ENCODE results near the gene SOX6.
"Not testable (repeated sequence)": the region's sequence is repeated elsewhere in the genome, so short reads cannot be mapped to it uniquely, and the experiment has no call there.

The SOX6 gene

GRCh38 chr11:16093889-16094653 lies 262.3 kb downstream of the SOX6 start:
- DNase-seq (ENCODE audit: low spot score): no peak

DNA sequence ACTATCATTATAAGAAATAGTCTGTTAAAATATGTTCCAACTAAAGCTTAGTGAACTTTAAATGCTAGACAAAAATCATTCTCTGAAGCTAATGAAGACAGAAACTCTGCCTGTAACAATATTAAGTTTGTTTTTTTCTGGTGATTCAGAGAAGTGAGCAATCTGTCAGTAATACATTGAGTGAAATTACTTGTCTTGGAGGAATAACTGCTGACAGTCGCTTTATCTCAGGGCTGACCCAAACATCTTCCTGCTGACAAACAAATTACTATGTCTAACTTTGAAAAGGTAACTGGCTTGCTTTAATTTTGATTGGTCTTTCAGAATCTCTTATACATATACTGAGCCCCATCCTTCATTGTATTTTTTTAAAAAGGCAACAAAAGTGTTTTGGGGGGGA lies 264.5 kb downstream of the SOX6 start:
- no peak for DNase-seq (ENCODE audit: low spot score)

- DNase-seq (ENCODE audit: low spot score): no peak
Observed at GRCh38 chr11:16089481-16089880, 266.9 kb downstream of the SOX6 start.

DNA sequence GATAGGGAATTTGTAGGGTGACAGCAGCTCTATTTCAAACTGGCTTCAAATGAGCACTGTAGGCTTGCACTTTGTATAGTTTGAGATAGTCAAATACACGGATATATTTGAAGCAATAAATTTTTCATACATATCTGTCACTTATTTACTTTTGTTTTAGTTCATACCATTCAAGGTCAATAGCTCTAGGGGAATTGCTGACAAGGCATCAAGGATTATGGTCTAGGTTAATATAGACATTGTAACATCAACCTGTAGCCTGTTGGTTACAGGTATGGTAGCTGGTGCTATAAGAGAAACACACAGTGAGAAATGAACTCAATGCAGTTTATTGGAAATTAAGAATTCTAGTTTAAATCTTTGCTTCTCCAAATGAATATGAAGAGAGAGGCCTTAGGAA lies 267.6 kb downstream of the SOX6 start:
- DNase-seq (ENCODE audit: low spot score): no peak

GRCh38 chr11:16087886-16088285 lies 268.5 kb downstream of the SOX6 start:
- DNase-seq (ENCODE audit: low spot score): no peak

GRCh38 chr11:16086229-16086819 lies 270.0 kb downstream of the SOX6 start:
- DNase-seq (ENCODE audit: low spot score): no peak

DNA sequence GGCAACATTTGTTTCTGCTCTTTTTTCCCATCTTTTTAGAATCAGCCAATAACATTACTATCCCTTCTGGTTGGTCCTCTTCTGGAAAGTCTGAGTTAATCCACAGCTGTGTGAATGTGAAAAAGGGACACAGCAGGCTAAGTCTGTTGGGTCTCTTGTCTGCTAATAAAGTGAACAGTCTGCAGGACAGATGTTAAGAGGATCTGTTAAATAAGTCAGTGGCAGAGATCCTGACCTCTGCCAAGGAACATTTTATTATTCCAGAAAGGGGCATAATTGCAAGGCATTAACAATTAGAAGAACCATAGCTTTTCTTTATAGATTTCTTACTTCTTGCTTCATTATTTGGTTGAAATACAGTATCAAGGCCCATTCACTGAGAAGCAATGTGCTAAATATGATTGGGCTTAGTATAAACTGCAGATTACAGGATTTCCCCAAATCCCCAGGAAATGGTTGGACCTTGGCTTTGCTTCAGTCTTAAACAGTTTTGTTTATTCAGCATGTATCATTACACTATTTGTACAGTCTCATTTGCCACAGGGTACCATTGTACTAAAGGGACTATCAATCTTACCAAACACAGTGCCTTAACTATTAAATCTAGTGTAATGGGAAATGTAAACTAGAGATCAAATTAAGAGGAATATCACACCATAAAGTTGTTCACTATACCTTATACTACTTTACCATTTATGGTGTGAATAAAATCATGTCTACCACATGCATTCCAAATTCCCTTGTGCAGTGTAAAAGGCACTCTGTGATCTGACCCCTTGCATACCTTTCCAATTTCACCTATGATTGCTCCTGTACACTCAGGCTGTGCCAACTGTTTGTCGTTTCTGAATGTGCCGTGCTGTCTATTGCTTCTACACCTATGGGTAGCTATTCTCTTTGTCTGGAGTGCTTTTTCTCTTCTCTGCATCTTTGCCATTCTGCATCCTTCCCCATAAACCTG lies 274.0 kb downstream of the SOX6 start:
- DNase-seq (ENCODE audit: low spot score): no peak

DNA sequence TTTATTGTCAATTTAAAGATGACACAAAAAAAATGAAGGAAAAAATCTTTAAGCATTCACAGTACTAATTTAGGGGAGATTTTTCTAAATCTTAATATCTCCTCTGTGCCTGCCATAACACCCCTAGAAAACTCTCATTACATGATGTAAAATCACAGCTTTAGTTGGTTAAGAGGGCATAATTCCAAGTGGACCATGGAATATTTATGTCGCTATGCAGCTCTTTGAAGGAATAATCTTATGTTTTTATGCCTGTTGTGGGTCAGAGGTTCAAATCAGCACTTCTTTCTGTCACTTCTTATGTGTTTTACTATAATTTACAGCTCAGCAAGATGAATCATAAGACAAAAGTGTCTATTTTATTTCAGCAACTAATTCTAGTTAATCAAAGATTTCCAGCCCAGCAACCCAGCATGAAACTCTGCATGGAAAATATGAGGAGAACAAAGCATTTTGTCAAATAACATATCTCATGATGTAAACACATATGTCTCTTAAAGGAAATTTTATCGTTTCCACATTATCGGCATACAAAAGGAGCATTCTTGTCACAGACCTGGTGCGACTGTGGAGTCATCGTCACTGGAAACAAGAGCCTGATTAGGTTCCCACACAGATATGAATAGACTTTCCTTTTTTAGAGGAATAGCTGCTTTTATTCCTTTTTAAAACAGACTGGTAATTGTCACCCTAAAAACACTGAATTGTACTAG lies 274.8 kb downstream of the SOX6 start:
- DNase-seq (ENCODE audit: low spot score): no peak

DNA sequence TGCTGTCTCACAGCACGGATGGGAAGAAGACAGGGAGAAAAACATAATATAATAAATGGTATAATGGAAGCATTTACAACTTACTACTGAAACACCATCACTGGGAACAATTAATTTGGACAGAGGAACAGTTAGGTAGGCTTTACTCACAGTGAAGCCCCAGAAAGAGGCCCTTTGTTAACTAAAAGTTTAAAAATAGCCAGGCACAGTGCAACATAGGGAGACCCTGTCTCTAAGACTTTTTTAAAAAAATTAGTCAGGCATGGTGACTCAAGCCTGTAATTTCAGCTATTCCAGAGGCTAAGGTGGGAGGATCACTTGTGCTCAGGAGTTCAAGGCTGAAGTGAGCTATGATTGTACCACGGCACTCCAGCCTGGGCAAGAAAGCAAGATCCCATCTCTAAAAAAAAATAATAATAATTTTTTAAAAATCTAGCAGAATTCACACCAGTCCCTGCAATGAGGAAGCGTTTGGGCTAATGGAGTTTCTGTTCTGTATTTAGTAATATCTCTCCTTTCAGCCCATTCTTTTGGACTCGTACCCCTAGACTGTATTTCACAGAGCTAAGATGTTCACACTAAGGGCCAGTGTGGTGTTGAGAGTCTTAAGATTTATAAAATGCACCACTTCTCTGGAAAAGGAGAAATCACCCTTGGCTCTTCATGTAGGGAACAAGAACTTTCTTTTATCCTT lies 275.5 kb downstream of the SOX6 start:
- no peak for DNase-seq (ENCODE audit: low spot score)

GRCh38 chr11:16078936-16079335 lies 277.4 kb downstream of the SOX6 start:
- DNase-seq (ENCODE audit: low spot score): no peak

- no peak for DNase-seq (ENCODE audit: low spot score)
Observed at GRCh38 chr11:16070573-16070972, 285.8 kb downstream of the SOX6 start.

GRCh38 chr11:16067268-16067667 lies 289.1 kb downstream of the SOX6 start:
- DNase-seq (ENCODE audit: low spot score): not testable (repeated sequence)

DNA sequence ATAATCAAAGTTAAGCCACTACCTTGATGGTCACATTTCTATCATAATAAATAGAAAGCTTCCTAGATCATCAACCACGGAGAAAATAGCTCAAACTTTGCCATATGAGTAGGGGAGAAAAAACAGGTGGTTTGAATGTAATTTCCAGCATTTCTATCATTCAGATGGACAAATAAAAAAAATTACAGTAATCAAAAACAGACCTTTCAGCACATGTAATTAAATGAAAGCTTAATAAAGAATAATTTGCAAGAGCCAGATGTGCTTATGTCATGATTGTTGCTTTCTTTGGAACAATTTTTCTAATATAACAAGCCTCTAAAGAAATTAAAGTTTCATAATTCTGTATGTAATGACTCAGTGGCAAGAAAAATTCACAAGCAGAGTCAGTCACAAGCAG lies 297.0 kb downstream of the SOX6 start:
- no peak for DNase-seq (ENCODE audit: low spot score)

DNA sequence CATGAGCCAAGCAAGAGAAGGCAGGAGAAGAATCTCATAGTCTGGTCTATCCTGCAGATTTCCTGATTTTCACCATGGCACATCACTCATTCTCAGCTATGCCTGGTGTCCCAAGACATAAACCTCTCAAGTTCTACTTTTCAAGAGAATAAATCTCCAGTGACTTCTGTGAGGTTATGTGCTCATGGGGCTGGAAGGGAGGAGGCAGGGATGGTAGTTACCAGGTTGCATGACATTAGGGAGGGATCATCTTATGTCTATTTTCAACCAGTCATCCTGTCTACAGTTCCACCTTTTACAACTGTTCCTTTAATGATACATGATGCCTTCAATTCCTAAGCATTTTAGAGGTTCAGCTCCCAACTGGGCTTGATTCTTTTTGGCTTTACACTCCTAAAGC lies 297.7 kb downstream of the SOX6 start:
- no peak for DNase-seq (ENCODE audit: low spot score)

DNA sequence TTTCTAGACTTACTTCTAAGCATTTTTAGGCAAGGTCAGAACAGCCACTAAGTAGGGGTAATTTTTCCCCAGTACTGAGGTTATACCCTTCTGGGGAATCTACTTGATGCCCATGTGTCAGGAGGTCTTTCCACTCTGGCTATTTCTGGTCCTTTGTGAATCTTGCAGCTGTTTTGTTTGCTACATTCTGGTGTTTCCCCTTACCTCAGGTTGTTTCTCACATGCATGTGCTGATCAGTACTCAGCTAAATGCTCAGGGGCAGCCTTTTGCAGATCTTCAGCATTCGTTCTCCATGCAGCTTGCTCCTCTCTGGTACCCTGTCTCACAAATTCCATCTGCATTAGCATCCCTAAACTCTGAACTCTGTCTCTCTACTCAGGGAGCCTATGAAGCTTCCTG lies 303.6 kb downstream of the SOX6 start:
- DNase-seq (ENCODE audit: low spot score): no peak

- DNase-seq (ENCODE audit: low spot score): no peak
Observed at GRCh38 chr11:16049611-16050010, 306.7 kb downstream of the SOX6 start.

- no peak for DNase-seq (ENCODE audit: low spot score)
Observed at GRCh38 chr11:16047073-16047472, 309.3 kb downstream of the SOX6 start.

- no peak for DNase-seq (ENCODE audit: low spot score)
Observed at GRCh38 chr11:16043617-16044016, 312.7 kb downstream of the SOX6 start.

DNA sequence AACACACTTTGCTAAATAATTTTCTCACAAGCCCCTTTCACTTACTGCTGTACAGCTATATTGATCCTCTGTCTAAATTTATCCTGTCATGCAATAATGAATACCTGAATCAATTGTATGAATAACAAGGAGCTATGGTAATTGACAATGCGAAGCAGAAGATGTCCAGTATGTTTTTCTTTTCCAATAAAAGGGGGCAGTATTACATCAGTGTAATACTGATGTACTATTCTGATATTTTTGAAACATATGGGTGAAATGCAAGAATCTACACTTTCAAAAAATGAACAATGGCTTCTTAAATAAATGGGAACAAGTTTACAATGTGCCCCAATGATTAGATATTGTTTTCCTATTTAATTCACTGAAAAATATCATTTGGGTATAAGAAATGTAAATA lies 315.1 kb downstream of the SOX6 start:
- no peak for DNase-seq (ENCODE audit: low spot score)

DNA sequence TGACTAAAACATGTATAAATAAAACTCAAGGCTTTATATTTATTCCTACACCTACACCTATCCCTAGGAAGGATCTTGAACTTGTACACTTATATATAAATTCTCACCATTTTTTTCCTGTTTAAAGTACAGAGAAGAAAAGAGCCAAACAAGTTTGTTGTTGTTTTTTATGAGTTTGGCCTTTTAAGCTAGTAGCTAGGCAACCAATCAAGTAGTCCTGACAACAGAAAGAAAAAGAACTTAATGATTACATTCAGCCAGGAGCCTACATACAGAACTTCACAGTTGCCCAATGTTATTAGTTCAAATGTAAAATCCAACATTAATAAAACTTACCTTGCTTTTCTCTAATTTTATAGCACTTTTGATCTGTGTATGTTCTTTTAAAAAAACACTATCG lies 316.2 kb downstream of the SOX6 start:
- DNase-seq (ENCODE audit: low spot score): no peak

DNA sequence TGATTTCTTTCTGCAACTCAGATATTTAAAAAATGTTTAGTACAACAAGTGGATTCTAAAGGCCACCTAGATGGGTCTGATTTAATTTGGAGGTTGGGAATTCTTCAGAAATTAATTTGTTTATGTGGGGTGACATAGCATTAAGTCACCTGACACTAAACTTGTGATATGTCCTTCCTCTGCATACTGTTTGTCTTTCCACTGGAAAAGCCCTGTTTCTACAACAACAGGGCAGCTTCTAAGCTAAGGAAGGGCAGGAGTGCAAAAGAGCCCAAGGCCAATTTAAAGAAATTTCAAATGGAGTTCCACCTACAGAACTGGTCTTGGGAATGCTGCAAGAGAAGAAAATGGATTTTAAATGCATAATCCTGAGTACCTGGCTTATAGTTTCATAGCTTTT lies 319.2 kb downstream of the SOX6 start:
- DNase-seq (ENCODE audit: low spot score): no peak

DNA sequence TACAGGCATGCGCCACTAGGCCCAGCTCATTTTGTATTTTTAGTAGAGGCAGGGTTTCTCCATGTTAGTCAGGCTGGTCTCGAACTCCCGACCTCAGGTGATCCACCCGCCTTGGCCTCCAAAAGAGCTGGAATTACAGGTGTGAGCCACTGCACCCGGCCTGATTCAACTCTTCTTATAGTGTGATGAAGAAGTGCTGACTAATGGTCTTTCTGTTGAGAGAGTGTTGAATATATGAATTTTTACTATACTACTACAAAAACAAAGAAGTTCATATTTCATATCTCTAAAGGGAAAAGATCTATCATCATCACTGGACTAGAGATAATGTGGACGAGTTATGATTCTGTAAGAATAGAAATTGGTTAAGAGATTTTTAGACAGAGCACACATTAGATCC lies 320.1 kb downstream of the SOX6 start:
- DNase-seq (ENCODE audit: low spot score): no peak

Data from germinal center (tissue), 1 donor.